Transverse colon (tissue), 4 donors: ENCODE results near the gene GTF2IRD1.

Experiments used
- CTCF ChIP-seq, 5 experiments: fragments of 200-600 bp in 3 of 5; fragments of 450-650 bp in 2 of 5; sonication (generic) in 3 of 5; IDR thresholded peaks; 1 replicate in 2 of 5; 2 replicates in 3 of 5; pipeline ENCODE4 v1.5.1; 2016 to 2017; ENCODE audit warnings: antibody characterized with exemption in 5 of 5, inconsistent platforms in 3 of 5, mild to moderate bottlenecking in 2 of 5, moderate library complexity in 1 of 5
- EP300 ChIP-seq: sonication (generic); formaldehyde crosslinking; IDR thresholded peaks from one replicate; pipeline ENCODE4 v1.6.1; 2017; ENCODE audit warnings: antibody characterized with exemption, low read depth
- POLR2A ChIP-seq: fragments of 450-650 bp; IDR thresholded peaks from one replicate; pipeline ENCODE4 v1.6.1; 2016; ENCODE audit warnings: antibody characterized with exemption, mild to moderate bottlenecking, moderate library complexity
- POLR2AphosphoS5 ChIP-seq, 3 donors: sonication (generic); formaldehyde crosslinking; IDR thresholded peaks; one replicate each; pipeline ENCODE4 v1.6.1; 2016; ENCODE audit warnings: antibody characterized with exemption in 3 of 3

- no peak for TF ChIP-seq CTCF (IDR thresholded peaks at IDR 0.05)
- no peak for TF ChIP-seq EP300
- no peak for TF ChIP-seq POLR2AphosphoS5 (IDR thresholded peaks at IDR 0.05)
- TF ChIP-seq POLR2A, result no peak
These were observed 2.2 kb downstream of the GTF2IRD1 start for GRCh38 chr7:74455928-74456327.
